Transverse colon (tissue), 3 donors: ENCODE results near the gene MRPS5.

Source experiments
- EP300 ChIP-seq: sonication (generic); formaldehyde crosslinking; IDR thresholded peaks from one replicate; pipeline ENCODE4 v1.6.1; 2017; ENCODE audit warnings: antibody characterized with exemption, low read depth
- TF ChIP-seq, protein P1 (sequence below), 5 experiments: fragments of 200-600 bp in 3 of 5; fragments of 450-650 bp in 2 of 5; sonication (generic) in 3 of 5; IDR thresholded peaks; 1 replicate in 2 of 5; 2 replicates in 3 of 5; pipeline ENCODE4 v1.5.1; 2016 to 2017; ENCODE audit warnings: antibody characterized with exemption in 5 of 5, inconsistent platforms in 3 of 5, mild to moderate bottlenecking in 2 of 5, moderate library complexity in 1 of 5

DNA sequence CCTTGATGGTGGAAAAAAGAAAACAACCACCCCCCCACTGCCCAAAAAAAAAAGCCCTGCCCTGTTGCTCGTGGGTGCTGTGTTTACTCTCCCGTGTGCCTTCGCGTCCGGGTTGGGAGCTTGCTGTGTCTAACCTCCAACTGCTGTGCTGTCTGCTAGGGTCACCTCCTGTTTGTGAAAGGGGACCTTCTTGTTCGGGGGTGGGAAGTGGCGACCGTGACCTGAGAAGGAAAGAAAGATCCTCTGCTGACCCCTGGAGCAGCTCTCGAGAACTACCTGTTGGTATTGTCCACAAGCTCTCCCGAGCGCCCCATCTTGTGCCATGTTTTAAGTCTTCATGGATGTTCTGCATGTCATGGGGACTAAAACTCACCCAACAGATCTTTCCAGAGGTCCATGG is 68.1 kb downstream of the MRPS5 start:
- TF ChIP-seq, protein P1, sequence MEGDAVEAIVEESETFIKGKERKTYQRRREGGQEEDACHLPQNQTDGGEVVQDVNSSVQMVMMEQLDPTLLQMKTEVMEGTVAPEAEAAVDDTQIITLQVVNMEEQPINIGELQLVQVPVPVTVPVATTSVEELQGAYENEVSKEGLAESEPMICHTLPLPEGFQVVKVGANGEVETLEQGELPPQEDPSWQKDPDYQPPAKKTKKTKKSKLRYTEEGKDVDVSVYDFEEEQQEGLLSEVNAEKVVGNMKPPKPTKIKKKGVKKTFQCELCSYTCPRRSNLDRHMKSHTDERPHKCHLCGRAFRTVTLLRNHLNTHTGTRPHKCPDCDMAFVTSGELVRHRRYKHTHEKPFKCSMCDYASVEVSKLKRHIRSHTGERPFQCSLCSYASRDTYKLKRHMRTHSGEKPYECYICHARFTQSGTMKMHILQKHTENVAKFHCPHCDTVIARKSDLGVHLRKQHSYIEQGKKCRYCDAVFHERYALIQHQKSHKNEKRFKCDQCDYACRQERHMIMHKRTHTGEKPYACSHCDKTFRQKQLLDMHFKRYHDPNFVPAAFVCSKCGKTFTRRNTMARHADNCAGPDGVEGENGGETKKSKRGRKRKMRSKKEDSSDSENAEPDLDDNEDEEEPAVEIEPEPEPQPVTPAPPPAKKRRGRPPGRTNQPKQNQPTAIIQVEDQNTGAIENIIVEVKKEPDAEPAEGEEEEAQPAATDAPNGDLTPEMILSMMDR (IDR thresholded peaks at IDR 0.05) = no peak
- no peak for TF ChIP-seq EP300
